ENCODE data around the gene SLC12A4.
"Not testable (repeated sequence)": the region's sequence is repeated elsewhere in the genome, so short reads cannot be mapped to it uniquely, and the experiment has no call there.

Gene SLC12A4

DNA sequence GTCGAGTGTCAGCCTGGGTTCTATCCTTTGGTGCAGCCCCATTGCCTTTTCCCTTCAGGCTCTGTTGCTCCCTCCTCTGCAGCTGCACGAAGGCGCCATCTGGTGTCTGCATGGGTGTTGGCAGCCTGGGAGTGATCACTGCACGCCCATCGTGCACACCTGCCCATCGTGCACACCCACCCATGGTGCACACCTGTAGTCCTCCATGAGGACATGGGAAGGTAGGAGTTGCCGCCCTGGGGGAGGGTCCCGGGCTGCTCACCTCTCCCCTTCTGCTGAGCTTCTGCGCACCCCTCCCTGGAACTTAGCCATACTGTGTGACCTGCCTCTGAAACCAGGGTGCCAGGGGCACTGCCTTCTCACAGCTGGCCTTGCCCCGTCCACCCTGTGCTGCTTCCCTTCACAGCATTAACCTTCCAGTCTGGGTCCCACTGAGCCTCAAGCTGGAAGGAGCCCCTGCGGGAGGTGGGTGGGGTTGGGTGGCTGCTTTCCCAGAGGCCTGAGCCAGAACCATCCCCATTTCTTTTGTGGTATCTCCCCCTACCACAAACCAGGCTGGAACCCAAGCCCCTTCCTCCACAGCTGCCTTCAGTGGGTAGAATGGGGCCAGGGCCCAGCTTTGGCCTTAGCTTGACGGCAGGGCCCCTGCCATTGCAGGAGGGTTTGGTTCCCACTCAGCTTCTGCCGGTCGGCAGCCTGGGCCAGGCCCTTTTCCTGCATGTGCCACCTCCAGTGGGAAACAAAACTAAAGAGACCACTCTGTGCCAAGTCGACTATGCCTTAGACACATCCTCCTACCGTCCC, 39.7 kb downstream of the SLC12A4 start:
- DNase-seq (ENCODE audit: low read depth in 1 of 2, low spot score in 1 of 2) = peak; percentile 55 to 67

DNA sequence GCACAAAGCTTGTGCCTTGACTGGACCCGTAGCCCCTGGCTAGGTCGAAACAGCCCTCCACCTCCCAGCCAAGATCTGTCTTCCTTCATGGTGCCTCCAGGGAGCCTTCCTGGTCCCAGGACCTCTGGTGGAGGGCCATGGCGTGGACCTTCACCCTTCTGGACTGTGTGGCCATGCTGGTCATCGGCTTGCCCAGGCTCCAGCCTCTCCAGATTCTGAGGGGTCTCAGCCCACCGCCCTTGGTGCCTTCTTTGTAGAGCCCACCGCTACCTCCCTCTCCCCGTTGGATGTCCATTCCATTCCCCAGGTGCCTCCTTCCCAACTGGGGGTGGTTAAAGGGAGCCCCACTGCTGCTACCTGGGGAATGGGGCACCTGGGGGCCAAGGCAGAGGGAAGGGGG, 40.3 kb downstream of the SLC12A4 start:
- no peak for DNase-seq (ENCODE audit: low read depth in 1 of 2, low spot score in 1 of 2)

DNA sequence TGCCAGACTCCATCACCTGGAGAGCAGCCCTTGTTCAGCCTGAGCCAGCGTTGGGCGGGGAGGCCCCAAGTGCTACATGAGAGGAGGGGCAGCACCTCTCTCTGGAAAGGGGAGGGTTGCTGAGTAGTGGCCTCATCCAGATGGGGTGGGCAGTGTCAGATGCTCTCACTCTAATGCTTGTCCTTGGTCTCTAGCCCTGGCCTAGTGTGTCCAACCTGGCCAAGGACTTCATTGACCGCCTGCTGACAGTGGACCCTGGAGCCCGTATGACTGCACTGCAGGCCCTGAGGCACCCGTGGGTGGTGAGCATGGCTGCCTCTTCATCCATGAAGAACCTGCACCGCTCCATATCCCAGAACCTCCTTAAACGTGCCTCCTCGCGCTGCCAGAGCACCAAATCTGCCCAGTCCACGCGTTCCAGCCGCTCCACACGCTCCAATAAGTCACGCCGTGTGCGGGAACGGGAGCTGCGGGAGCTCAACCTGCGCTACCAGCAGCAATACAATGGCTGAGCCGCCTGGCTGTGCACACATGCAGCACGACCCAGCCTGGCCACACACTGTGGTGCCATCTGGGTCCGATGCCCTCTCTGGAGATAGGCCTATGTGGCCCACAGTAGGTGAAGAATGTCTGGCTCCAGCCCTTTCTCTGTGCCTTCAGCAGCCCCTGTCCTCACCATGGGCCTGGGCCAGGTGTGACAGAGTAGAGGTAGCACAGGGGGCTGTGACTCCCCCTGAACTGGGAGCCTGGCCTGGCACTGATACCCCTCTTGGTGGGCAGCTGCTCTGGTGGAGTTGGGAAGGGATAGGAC, 41.1 kb downstream of the SLC12A4 start:
- DNase-seq (ENCODE audit: low read depth in 1 of 2, low spot score in 1 of 2) = no peak

DNA sequence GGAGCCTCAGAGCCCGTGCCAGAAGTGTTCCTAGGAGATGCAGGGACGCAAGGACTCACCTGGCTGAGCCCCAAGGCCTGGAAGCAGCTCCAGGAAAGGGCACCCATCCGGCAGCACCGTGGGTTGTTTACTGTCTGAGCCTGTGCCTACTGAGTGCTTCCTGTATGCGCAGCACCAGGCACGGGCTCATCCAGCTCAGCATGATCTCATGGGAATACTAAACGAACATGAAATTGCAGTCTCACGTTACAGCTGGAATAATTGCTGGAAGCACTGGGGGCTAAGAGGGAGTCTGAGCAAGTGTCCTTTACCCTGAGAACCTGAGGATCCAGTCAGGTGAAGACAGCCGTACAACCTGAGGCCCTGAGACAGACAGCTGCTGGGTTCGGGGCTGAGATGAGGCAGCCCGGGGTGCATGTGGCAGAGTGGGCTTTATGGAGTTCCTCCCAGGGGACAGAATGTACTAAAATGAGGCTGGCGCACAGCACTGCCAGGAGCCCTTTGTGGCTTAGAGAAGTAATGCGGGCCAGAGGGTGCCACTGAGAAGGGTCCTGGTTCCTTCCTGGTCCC, 42.2 kb downstream of the SLC12A4 start:
- no peak for DNase-seq (ENCODE audit: low read depth in 1 of 2, low spot score in 1 of 2)

DNA sequence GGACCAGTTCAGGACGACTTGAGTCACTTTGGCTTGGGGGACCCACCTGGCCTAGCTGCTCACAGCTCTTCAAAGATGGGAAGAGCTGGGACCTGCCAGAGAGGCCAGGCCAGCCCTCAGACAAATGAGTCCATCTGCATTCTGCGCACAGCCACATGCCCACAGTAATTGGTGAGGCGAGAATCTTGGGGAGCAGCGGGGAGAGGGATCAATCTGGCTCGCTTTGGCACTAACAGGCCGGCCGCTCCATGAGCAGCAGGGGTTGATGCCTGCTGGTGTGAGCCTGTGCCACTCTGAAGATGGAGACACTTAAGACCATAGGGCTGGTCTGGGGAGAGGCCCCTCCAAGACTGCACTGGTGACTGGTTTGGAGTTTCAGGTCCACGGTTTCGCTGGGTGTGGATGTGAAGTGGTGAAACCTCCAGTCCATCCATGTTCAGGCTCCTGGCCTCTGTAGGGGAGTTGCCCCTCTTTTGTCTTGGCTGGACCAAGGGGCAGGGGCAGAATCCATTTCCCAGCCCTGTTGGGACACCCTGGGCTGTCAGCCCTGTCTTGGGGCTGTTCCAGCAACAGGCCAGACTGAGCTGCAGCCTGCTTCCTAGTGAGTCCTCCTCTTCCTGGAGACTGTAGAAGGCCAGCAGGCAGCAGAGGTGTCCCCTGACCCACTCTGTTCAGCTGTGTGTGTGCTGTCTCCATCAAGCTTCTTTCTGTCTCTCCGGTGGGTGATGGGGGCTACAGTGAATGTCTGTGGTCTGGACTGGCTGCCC, 44.1 kb downstream of the SLC12A4 start:
- DNase-seq (ENCODE audit: low read depth in 1 of 2, low spot score in 1 of 2) = no peak

DNA sequence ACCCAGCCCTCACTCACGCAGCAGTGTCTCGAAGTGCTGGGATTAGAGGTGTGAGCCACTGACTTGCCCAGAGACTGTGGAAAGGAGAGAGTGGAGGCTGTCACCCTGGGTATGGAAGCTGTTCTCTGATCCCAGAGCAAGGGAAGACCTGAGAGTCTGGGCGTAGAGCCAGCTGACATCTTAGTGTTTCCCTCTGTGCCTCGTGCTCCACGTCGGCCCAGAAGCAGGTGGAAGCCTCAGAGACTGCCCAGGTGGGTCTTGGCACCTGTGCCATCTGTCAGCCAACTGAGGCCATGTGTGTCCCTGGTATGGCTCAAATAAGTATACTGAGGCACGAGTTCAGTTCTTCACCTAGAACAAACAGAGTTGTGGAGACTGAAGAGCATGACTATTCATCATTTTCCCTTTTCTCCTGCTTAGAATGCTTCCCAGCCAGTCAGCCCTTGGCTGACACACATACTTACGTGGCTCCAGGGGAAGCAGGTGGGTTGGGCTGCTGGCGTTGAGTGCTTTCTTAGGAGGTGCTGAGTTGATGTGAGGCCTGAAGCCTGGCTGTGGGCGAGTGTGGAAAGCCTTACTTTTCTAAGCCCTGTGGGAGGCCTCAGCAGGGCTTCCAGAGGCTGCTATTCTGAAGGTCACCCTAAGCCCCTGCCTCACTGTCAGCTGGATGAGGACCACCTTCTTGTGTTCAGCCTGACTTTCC, 44.9 kb downstream of the SLC12A4 start:
- DNase-seq (ENCODE audit: low read depth in 1 of 2, low spot score in 1 of 2) = no peak

DNA sequence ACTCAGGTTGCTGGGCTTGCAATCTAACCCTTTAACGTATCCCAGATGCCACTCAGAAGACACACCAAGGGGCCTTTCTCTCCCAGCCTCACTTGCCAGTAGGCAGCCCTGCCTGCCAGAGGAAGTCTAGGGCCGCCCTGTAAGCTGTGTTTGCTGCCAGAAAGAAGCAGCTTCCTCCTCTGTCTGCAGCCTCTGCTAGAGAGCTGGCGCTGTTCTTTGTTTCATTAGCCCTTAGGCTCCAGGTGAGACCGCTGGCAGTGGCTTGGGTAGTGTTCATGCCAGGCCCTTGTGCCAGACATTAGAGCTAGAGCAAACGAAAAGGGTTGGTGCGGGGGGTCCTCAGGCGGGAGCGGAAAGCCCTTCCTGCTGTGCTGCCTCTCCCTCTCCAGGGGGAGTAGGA, 45.7 kb downstream of the SLC12A4 start:
- no peak for DNase-seq (ENCODE audit: low read depth in 1 of 2, low spot score in 1 of 2)

DNA sequence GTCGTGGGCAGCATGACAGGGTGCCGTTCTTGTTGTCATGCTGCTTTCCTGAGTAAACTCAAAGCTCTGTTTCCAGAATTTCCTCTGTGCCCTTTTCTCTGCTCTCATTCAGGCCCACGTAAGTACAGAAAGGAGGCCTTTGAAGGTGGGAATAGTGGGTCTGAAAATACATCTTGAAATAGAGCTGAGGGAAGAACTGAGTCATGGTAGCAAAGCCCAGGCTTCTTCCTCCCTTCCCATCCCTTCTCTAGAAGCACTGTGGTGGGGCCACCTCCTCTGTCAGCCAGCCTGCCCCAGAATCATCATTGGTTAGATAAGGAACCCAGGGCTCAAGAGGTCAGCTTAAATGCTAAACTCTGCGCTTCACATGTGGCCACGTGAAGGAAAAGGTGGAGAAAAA, 46.2 kb downstream of the SLC12A4 start:
- DNase-seq (ENCODE audit: low read depth in 1 of 2, low spot score in 1 of 2) = no peak

DNA sequence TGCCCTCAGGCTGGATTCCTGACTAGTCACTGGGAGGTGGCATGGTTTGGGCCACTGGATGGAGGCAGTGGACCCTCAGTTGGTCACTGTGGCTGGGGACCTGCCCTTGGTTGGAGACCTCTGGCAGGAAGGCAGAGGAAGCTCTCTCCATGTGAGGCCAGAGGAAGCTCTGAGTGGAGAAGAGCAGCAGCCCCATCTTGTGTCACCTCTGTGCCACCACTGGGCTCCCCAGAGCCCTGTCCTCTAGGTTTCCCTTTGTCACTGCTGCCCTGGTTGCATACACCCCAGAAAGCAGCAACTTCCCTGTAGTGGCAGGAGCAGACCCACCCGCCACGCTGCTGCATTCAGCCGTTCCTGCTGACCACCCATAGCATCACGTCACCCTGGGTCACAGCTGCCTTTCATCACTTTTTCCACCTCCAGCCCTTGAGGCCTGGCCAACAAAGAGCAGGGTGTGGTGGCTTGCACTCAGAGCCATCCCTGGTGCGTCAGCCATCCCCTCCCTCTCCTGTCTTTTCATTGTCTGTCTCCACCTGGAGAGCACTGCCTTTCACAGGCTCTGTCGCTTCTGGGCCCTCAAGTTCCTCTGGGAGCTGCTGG, 48.7 kb downstream of the SLC12A4 start:
- DNase-seq (ENCODE audit: low read depth in 1 of 2, low spot score in 1 of 2) = no peak

DNA sequence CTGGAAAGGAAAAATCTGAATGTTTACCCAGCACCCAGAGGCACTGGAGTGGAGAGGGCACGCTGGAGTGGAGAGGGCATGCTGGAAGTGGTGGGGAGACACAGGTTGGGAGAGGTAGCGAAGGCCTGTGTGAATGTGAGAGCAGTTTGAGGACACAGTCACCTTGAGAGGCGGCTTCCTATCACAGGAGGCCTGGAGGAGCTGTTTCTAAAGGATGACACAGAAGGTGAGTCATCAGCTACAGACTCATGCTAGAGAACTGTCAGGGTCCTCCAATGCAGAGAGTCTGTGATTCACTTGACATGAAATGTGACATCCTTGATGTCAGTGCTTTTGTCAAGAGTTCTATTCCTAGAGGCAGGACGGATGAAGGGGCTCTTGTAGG, 50.6 kb downstream of the SLC12A4 start:
- no peak for DNase-seq (ENCODE audit: low read depth in 1 of 2, low spot score in 1 of 2)

DNA sequence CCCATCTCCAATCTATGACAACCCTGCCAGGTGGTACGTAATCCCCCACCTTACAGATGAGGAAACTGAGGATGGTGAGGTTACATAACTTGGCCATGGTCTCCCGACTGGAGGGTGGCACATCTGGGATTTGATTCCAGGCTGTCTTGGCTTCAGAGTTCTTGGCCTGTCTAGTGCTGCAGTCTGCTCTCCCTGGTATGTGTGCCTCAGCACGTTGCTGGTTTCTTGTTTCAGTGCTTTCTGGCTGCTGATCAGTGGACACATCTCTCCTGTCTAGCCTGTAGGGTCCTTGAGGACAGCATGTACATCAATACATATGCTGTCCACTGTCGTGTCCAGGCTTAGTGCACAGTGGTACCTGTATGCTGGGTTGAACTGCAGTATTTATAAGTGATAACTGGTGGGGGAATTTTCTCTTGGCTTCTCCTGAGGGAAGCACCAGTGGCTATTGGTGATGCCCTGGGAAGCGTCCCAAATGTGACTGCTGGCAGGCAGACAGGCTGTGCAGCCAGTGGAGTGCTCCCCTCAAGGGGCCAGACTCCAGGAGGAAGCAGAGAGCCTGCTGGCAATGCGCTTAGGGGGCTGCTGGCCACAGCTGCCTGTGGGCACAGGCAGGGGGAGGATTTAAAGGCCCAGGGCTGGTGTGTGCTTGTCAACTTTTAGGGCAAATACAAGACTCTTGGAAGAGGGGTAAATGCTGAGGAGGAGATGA, 51.1 kb downstream of the SLC12A4 start:
- no peak for DNase-seq (ENCODE audit: low read depth in 1 of 2, low spot score in 1 of 2)

DNA sequence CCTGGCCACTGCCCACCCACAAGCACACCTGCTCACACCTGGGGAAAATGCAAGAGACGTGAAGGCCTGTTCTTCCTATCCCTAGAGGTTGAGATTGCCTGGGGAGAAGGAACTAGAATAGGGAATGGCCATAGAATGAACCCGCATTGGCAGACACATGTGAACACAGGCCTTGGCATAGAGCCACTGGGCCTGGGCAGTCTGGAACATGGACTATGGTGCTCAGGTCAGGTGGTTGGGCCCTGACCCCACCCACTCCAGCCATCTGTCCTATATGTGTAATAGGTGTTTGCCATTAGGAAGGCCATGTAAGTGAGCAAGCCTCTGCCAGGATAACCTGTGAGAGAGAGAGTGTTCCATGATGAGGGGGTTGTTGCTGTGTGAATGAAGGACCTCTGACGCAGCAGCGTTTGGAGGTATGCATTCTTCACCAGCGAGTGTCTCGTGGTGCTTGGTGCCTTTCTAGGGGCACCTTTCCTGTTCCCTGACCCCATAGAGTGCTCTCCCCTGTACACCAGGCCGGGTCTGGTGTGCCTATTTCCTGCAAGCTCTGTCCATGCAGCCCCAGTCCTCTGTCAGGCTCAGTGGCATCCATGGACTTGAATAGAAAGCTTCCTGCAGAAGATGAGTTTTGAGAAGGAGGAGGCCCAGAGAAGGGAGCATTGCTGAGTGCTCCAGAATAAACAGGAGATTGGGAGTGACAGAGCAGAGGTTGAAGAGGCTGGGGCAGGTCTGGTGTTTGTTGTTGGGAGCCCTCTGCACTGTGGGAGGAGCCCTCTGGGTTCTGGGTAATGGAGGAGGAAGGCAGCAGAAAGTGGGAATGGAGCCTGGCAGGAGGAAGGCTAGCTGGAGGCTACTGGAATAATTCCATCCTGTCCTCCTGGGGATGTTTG, 52.4 kb downstream of the SLC12A4 start:
- no peak for DNase-seq (ENCODE audit: low read depth in 1 of 2, low spot score in 1 of 2)

DNA sequence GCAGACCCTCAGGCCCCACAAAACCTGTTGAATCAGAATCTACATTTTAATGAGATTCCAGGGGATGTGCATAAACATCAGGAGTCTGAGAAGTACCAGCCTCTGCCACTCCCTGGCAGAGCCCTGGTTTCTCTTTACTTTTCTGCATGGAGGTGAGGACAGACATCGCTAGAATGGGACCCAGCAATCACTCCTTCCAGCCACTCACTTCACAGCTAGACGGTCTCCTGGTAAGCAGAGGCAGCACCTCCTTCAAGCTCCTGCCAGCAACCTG, 53.0 kb downstream of the SLC12A4 start:
- DNase-seq (ENCODE audit: low read depth in 1 of 2, low spot score in 1 of 2) = not testable (repeated sequence)

DNA sequence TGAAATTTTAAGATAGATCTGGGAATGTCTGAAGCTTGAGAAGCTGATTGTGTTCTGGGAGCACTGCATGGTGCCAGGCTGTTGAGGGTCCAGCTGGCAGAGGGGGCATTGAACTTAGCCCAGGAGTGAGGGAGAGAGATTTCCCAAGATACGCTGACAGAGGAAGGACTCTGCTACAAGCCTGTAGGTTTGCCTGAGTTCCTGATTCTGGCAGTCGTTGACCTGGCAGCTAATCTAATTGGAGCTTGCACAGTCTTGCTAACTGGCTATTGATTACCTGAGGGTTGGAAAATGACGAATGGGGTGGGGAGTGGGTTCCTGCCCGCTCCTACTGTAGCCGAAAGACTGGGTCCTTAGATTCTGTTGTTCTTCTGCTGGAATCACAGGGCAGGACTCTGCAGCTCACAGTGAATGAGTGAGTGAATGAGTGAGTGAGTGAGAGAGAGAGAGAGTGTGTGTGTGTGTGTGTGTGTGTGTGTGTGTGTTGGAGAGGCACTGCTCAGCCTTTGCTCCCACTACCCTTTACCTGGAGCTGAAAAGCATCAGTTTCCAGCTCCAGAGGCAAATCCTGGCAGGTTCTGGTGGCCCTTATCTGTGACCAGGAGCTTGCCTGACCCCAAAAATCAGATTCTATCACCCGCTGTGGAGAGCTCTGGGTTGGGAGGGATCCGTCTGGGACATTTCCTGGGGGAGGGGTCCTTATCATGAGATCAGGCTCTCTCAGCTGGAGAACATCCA, 53.5 kb downstream of the SLC12A4 start:
- DNase-seq (ENCODE audit: low read depth in 1 of 2, low spot score in 1 of 2) = no peak

DNA sequence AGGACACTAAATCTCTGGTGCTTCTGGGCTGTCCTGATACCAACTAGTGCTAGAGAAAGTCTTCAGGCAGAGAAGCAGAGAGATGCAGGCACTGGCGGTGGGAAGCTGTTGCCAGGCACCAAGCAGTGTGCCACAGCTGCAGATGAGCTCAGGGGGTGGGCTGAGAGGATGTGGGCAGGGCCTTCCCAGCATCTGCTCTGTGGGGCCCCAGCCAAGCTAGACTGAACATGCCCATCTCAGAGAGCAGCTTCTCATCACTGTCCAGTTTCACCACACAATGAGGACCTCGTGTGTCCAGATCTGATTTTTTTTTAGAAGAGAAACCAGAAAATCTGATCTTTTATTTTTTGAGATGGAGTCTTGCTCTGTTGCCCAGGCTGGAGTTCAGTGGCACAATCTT, 58.3 kb downstream of the SLC12A4 start:
- DNase-seq (ENCODE audit: low read depth in 1 of 2, low spot score in 1 of 2) = no peak

DNA sequence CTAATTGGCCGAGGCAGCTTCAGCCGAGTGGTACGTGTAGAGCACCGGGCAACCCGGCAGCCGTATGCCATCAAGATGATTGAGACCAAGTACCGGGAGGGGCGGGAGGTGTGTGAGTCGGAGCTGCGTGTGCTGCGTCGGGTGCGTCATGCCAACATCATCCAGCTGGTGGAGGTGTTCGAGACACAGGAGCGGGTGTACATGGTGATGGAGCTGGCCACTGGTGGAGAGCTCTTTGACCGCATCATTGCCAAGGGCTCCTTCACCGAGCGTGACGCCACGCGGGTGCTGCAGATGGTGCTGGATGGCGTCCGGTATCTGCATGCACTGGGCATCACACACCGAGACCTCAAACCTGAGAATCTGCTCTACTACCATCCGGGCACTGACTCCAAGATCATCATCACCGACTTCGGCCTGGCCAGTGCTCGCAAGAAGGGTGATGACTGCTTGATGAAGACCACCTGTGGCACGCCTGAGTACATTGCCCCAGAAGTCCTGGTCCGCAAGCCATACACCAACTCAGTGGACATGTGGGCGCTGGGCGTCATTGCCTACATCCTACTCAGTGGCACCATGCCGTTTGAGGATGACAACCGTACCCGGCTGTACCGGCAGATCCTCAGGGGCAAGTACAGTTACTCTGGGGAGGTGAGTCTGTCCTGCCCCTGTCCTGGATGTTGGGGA, 59.2 kb downstream of the SLC12A4 start:
- no peak for DNase-seq (ENCODE audit: low read depth in 1 of 2, low spot score in 1 of 2)

DNA sequence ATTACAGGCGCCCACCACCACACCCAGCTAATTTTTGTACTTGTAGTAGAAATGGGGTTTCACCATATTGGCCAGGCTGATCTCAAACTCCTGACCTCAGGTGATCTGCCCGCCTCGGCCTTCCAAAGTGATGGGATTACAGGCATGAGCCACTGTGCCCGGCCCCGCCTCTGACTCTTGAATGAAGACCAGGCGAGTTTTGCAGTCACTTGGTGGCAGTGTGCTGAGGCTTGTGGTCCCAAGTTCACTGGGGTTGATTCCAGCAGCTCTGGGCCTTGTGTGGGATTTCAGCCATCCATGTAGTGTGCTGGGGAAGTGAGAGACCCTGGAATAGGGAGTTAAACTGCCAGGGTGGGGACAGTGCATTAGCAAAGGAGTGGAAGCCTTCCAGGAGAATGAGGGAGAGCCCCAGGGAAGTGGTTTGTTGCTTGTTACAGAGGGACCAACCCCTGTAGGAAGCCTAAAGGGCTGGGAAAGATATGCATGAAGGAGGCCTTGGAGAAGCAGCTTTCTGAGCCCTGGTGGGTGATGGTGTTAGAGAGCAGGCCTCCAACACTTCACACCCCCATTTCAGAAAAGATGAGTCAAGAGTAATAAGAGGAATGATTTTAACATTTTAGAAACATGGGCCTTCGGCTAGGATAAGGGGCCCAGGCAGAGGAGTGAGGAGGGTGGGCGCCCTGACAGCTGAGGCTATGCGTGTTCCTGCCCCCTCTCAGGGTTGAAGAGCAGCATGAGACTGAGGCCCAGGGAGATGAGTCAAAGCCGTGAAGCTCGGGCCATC, 60.8 kb downstream of the SLC12A4 start:
- no peak for DNase-seq (ENCODE audit: low read depth in 1 of 2, low spot score in 1 of 2)
